ENCODE results near the gene SGF29.
"Not testable (repeated sequence)": the region's sequence is repeated elsewhere in the genome, so short reads cannot be mapped to it uniquely, and the experiment has no call there.

SGF29 gene
- total RNA-seq: 24.6 to 26.7 reads per million in 2 donors

GRCh38 chr16:28553776-28554633 is at the start of gene SGF29:
Gene SGF29 (plus strand): TSS chr16:28553920. CDS start chr16:28581070, 27,150 bp downstream.
- DNase-seq: peak; percentile 78 to 96 (median 90)

- DNase-seq: no peak
Measured at GRCh38 chr16:28504707-28505404, 48.9 kb upstream of the SGF29 start.

- no peak for DNase-seq
Measured at GRCh38 chr16:28505489-28506137, 48.1 kb upstream of the SGF29 start.

GRCh38 chr16:28511031-28511430 is 42.7 kb upstream of the SGF29 start:
- DNase-seq: no peak

- no peak for DNase-seq
Measured at GRCh38 chr16:28511801-28512789, 41.6 kb upstream of the SGF29 start.

- DNase-seq: no peak
Measured at GRCh38 chr16:28513484-28514181, 40.1 kb upstream of the SGF29 start.

GRCh38 chr16:28514246-28514645 is 39.5 kb upstream of the SGF29 start:
- no peak for DNase-seq

GRCh38 chr16:28520672-28521071 is 33.0 kb upstream of the SGF29 start:
- DNase-seq: no peak

- no peak for DNase-seq
Measured at GRCh38 chr16:28521436-28521835, 32.3 kb upstream of the SGF29 start.

GRCh38 chr16:28522792-28523191 is 30.9 kb upstream of the SGF29 start:
- no peak for DNase-seq

- DNase-seq: peak in 1 of 5 experiments; percentile 30
Measured at GRCh38 chr16:28524681-28525171, 29.0 kb upstream of the SGF29 start.

- DNase-seq: no peak
Measured at GRCh38 chr16:28526201-28527099, 27.3 kb upstream of the SGF29 start.

GRCh38 chr16:28527100-28527785 is 26.5 kb upstream of the SGF29 start:
- not testable (repeated sequence) for DNase-seq

GRCh38 chr16:28527985-28528384 is 25.7 kb upstream of the SGF29 start:
- no peak for DNase-seq

- DNase-seq: no peak
Measured at GRCh38 chr16:28528463-28528867, 25.3 kb upstream of the SGF29 start.

GRCh38 chr16:28529124-28529523 is 24.6 kb upstream of the SGF29 start:
- DNase-seq: no peak

- DNase-seq: no peak
Measured at GRCh38 chr16:28531777-28532744, 21.7 kb upstream of the SGF29 start.

GRCh38 chr16:28532940-28533647 is 20.6 kb upstream of the SGF29 start:
- no peak for DNase-seq
